Stimulated activated CD8-positive, alpha-beta memory T cell treated with anti-CD3 and anti-CD28 coated beads, Interleukin-4, amount 100 ng/mL, for 48 hours (primary cell): ENCODE data around the gene QTRT2.

ENCODE experiments used
- DNase-seq: peaks from one replicate; pipeline ENCODE4 v3.0.0-alpha.2; 2020

Gene QTRT2

DNA sequence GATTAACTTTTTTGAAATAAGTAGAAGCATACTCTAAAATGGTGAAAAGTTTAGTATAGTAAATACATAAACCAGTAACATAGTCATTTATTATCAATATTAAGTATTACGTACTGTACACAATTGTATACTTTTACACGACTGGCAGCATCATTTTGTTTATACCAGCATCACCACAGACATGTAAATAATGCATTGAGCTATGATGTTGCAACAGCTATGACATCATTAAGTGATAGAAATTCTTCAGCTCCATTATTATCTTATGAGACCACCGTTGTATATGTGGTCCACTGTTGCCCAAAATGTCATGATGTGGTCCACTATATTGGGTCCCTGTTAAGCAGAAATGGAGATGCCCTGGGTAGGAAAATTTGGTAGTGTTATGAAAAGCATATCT lies 71.0 kb downstream of the QTRT2 start:
- no peak for DNase-seq

DNA sequence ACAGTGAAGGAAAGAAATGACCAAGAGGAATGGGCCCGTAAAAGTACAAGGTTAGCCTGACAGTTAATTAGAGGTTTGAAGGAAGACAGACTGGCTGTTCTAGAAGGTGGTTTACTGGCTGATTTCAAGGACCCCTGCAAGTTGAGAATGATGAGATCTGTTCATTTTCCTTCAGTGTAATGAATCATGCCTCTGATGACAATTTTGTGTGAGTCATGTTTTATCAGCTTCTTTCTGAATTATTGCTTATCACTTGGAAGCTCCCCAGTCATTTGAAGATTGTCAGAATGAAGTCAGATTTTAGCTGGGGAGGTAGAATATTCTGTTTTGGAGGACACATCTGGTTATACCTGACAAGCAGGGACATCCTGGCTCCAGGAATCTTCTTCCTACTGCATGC lies 71.7 kb downstream of the QTRT2 start:
- DNase-seq = no peak

DNA sequence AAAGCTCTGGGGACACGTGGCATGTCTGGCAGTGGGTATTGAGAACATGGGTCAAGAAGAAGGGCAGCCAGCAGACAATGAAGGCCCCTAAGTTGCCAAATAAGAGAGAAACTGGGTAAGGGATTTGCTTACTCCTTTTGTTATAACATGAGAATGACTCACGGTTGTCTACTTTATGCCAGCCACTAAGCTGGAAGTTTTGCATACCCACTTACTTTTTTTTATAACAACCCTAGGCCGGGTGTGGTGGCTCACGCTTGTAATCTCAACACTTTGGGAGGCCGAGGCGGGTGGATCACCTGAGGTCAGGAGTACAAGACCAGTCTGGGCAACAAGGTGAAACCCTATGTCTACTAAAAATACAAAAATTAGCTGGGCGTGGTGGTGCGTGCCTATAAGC lies 72.3 kb downstream of the QTRT2 start:
- DNase-seq = no peak

DNA sequence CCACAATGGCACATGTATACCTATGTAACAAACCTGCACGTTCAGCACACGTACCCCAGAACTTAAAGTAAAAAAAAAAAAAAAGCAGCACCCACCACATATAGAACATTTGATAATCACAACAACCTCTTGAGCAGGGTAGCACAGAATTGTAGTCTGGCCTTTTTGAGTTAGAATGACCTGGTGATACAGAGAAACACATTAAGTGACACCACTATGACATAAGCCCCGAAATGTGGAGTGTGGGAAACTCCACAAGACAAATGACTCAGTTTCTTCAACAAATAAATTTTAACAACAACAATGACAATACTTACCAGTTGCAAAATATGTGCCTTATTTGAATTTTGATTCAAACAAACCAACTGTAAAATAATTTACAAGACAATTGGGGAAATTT lies 76.0 kb downstream of the QTRT2 start:
- DNase-seq = no peak

DNA sequence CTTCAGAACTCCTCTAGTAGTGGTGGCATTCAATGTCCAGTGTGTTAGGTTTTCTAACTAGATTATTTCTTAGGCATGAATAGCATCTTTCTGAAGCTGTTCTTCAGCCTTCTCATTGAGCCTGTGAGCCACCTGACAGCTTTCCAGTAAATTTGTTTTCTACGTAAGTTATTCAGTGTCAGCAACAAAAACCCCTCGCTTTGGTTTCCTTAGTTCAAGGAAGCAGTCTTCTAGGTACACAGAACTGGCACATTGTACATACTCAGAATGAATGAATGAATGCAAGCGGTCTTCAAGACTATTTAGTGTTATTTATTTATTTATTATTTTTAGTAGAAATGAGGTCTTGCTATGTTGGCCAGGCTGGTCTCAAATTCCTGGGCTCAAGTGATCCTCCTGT lies 77.4 kb downstream of the QTRT2 start:
- DNase-seq = no peak
